Measurements from ENCODE around the gene KCTD14.
"Not testable (repeated sequence)": the region's sequence is repeated elsewhere in the genome, so short reads cannot be mapped to it uniquely, and the experiment has no call there.

Gene KCTD14

DNA sequence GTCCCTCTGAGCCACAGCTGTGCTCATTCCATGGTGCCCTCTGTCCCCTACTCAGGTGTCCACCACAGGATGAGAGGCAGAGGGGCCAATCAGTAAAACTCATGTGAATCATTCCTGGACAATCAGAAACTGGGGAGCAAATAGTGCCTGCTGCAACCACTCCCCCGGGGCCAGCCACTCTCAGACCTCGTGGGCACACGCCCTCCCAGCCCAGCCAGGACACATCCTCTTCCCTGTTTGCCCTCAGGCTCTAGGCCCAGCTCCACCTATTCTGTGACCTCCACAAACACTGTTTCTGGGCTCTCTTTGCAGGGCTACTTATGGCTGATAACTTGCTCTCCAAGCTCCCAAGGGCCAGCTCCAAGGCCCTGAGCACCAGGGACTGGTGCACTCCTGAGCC is 14.0 kb upstream of the KCTD14 start:
- H3K27me3 ChIP-seq (ENCODE audit: control insufficient read depth, insufficient read depth, low read length), result no peaks in the 10 kb centered on the region
- no peaks in the 10 kb centered on the region for H3K9me3 ChIP-seq (ENCODE audit: control insufficient read depth, insufficient read depth, low read depth, low read length)
- H3K27ac ChIP-seq (ENCODE audit: low read depth, low read length), result no peak overlapping the region
- no peak overlapping the region for H3K9ac ChIP-seq (ENCODE audit: low read length)
- no peaks in the 10 kb centered on the region for H3K36me3 ChIP-seq (ENCODE audit: control insufficient read depth, insufficient read depth, low read length)
- no peak overlapping the region for H3K4me3 ChIP-seq (ENCODE audit: low read depth, low read length)
- peaks cover 10% of the 10 kb centered on the region; the same call in 1 of the 2 replicates for H3K4me1 ChIP-seq (ENCODE audit: control insufficient read depth, insufficient read depth, low read length)

DNA sequence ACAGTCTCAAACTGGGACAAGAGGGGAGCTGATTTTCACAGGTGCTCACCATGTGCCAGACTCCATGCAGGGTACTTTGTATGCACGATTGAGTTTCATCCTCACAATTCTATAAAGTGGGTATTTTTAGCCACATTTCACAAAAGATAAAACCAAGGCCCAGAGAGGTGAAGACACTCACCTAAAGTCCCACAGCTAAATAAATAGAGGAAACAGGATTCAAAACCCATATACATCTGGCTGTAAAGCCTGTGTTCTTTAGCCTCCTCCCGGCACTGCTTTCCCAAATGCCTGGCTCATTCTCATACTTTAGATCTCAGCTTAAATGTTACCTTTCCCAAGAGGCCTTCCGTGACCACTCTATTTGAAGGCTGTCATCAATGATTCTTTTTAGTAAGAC is 13.2 kb upstream of the KCTD14 start:
- peaks cover 10% of the 10 kb centered on the region; the same call in 1 of the 2 replicates for H3K4me1 ChIP-seq (ENCODE audit: control insufficient read depth, insufficient read depth, low read length)
- no peak overlapping the region for H3K4me3 ChIP-seq (ENCODE audit: low read depth, low read length)
- no peaks in the 10 kb centered on the region for H3K9me3 ChIP-seq (ENCODE audit: control insufficient read depth, insufficient read depth, low read depth, low read length)
- H3K27me3 ChIP-seq (ENCODE audit: control insufficient read depth, insufficient read depth, low read length), result no peaks in the 10 kb centered on the region
- no peak overlapping the region for H3K27ac ChIP-seq (ENCODE audit: low read depth, low read length)
- H3K9ac ChIP-seq (ENCODE audit: low read length), result no peak overlapping the region
- no peaks in the 10 kb centered on the region for H3K36me3 ChIP-seq (ENCODE audit: control insufficient read depth, insufficient read depth, low read length)

DNA sequence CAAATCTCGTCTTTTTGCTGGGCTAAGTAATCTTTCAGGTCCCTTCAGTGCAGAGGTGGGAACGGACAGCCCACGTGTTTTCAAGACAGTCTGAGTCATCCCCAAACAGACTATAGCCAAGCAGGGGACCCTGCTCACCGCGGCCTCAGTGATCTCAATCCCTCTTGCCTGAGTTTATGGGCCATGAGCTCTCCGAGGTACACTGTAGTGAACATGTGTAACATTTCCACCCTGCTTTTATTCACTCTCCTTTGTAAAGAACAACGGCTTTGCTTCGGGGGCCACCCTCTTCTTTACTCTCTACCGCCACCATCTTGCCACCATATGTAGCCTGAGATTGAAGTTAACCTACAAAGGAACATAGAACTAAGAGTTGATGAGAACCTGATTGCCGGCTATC is 11.5 kb upstream of the KCTD14 start:
- H3K9me3 ChIP-seq (ENCODE audit: control insufficient read depth, insufficient read depth, low read depth, low read length), result no peaks in the 10 kb centered on the region
- H3K4me1 ChIP-seq (ENCODE audit: control insufficient read depth, insufficient read depth, low read length), result peaks cover 4% of the 10 kb centered on the region; the same call in 1 of the 2 replicates
- no peaks in the 10 kb centered on the region for H3K36me3 ChIP-seq (ENCODE audit: control insufficient read depth, insufficient read depth, low read length)
- no peaks in the 10 kb centered on the region for H3K27me3 ChIP-seq (ENCODE audit: control insufficient read depth, insufficient read depth, low read length)
- no peak overlapping the region for H3K9ac ChIP-seq (ENCODE audit: low read length)
- no peak overlapping the region for H3K27ac ChIP-seq (ENCODE audit: low read depth, low read length)
- no peak overlapping the region for H3K4me3 ChIP-seq (ENCODE audit: low read depth, low read length)

DNA sequence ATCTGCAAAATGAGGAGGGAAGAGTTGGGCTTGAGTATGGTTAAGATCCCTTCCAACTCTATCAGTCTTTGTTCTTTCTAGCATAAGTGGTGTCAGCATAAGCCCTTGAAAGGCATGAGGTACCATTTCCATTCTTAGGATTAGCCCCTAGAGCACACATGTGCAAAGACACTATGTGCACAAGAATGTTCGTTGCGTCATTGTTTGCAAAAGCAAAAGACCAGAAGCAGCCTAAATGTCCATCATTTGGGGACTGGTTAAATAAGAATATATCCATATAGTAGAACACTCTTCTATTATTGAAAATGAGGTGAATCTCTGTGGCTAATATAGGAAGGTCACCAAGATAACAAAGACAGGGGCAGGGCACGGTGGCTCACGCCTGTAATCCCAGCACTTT is 10.0 kb upstream of the KCTD14 start:
- Histone ChIP-seq H3K9me3 (ENCODE audit: control insufficient read depth, insufficient read depth, low read depth, low read length) (no peaks in the 10 kb centered on the region), H3K27me3 (ENCODE audit: control insufficient read depth, insufficient read depth, low read length) (no peaks in the 10 kb centered on the region), H3K36me3 (ENCODE audit: control insufficient read depth, insufficient read depth, low read length) (no peaks in the 10 kb centered on the region), H3K9ac (ENCODE audit: low read length) (no peak overlapping the region), H3K27ac (ENCODE audit: low read depth, low read length) (no peak overlapping the region), H3K4me1 (ENCODE audit: control insufficient read depth, insufficient read depth, low read length) (peaks cover 4% of the 10 kb centered on the region; the same call in 1 of the 2 replicates), H3K4me3 (ENCODE audit: low read depth, low read length) (no peak overlapping the region)

DNA sequence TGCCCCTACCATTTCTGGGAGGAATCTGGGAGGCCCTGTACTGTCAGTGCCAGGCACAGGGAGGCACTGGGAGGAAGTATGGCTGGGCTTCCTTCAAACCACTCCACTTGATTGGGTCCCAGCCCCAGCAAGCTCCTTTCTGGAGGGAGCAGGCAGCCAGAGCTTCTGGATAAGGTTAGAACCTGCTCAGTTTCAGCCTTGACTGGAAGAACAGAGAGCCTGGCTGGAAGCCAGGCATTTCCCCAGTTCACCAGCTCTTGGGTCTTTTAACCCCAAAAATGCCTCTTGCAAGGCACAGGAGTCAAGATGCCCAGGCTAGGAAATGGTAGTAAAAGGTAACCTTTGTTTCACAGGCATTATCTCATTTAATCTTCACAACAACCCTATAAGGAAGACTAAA is 9.0 kb upstream of the KCTD14 start:
- no peaks in the 10 kb centered on the region for H3K36me3 ChIP-seq (ENCODE audit: control insufficient read depth, insufficient read depth, low read length)
- no peaks in the 10 kb centered on the region for H3K27me3 ChIP-seq (ENCODE audit: control insufficient read depth, insufficient read depth, low read length)
- peaks cover 4% of the 10 kb centered on the region; the same call in 1 of the 2 replicates for H3K4me1 ChIP-seq (ENCODE audit: control insufficient read depth, insufficient read depth, low read length)
- no peak overlapping the region for H3K4me3 ChIP-seq (ENCODE audit: low read depth, low read length)
- no peak overlapping the region for H3K9ac ChIP-seq (ENCODE audit: low read length)
- H3K9me3 ChIP-seq (ENCODE audit: control insufficient read depth, insufficient read depth, low read depth, low read length), result peaks cover 3% of the 10 kb centered on the region; the same call in 1 of the 2 replicates
- H3K27ac ChIP-seq (ENCODE audit: low read depth, low read length), result no peak overlapping the region

DNA sequence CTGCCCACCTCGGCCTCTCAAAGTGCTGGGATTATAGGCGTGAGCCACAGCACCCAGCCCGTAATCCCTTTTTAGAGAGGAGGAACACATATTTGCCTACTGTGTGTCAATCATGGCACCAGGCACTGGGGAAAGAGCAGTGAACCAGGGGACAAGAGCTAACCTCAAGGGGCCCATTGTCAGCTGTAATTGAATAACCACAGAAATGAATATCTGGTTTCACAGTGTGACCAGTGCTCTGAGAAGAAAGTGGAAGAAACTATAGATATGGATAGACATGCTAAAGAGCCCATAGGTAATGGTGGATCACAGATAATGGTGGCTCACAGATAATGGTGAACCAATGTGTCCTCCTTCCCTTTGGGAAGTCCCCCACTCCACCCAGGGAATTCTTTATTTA is 8.6 kb upstream of the KCTD14 start:
- H3K27ac ChIP-seq (ENCODE audit: low read depth, low read length), result no peak overlapping the region
- peaks cover 4% of the 10 kb centered on the region; the same call in 1 of the 2 replicates for H3K4me1 ChIP-seq (ENCODE audit: control insufficient read depth, insufficient read depth, low read length)

DNA sequence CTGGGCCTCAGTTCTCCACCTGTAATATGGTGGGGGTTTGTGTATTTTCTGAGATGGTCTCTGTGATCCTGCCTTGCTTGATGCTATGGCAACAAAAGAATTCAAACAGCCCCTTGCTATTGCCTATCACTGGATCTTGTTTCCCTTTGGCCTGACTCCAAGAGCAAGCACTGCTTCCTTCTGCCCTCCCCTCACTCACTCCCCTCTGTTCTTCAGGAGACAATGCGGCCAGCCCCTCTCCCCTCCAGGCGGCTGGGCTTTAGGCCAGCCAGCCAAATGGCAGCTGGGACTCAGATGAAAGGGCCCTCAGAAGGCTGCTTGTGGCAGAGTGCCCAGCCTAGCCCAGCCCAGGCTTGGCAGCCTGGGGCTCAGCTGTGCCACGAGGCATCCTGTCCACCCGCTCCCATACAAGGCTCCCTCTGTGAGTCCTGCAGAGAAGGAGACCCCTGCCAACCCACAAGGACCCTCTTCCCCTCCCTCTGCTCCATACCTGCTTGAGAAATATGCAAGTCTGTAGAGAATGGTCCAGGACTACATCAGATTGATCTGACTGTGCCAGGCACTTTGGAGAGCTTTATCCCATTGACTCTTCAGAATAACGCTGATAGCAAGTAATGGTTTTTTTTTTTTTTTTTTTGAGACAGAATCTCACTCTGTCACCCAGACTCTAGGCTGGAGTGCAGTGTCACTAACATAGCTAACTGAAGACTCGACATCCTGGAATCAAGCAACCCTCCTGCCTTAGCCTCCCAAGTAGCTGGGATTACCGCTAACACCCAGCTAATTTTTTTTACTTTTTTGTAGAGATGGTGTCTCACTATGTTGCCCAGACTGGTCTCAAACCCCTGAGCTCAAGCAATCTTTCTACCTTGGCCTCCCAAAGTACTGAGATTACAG is 7.6 kb upstream of the KCTD14 start:
- no peak overlapping the region for H3K27ac ChIP-seq (ENCODE audit: low read depth, low read length)
- no peak overlapping the region for H3K9ac ChIP-seq (ENCODE audit: low read length)
- peaks cover 3% of the 10 kb centered on the region; the same call in 1 of the 2 replicates for H3K9me3 ChIP-seq (ENCODE audit: control insufficient read depth, insufficient read depth, low read depth, low read length)
- H3K4me1 ChIP-seq (ENCODE audit: control insufficient read depth, insufficient read depth, low read length), result peaks cover 4% of the 10 kb centered on the region; the same call in 1 of the 2 replicates
- no peaks in the 10 kb centered on the region for H3K36me3 ChIP-seq (ENCODE audit: control insufficient read depth, insufficient read depth, low read length)
- no peak overlapping the region for H3K4me3 ChIP-seq (ENCODE audit: low read depth, low read length)
- H3K27me3 ChIP-seq (ENCODE audit: control insufficient read depth, insufficient read depth, low read length), result no peaks in the 10 kb centered on the region

More for the DNA sequence above, 8.6 kb upstream of the KCTD14 start:
- Histone ChIP-seq H3K9ac (ENCODE audit: low read length) (no peak overlapping the region), H3K27me3 (ENCODE audit: control insufficient read depth, insufficient read depth, low read length) (no peaks in the 10 kb centered on the region), H3K9me3 (ENCODE audit: control insufficient read depth, insufficient read depth, low read depth, low read length) (peaks cover 3% of the 10 kb centered on the region; the same call in 1 of the 2 replicates), H3K36me3 (ENCODE audit: control insufficient read depth, insufficient read depth, low read length) (no peaks in the 10 kb centered on the region), H3K4me3 (ENCODE audit: low read depth, low read length) (no peak overlapping the region)

DNA sequence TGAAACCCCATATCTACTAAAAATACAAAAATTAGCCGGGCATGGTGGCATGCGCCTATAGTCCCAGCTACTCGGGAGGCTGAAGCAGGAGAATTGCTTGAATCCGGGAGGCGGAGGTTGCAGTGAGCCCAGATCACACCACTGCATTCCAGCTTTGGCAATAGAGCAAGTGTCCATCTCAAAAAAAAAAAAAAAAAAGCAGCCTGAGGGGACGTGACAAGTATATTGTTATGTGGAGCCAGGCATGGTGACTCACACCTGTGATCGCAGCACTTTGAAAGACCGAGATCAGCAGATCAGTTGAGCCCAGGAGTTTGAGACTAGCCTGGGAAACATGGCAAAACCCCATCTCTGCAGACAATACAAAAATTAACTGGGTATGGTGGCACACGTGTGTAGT is 5.3 kb upstream of the KCTD14 start:
- H3K4me3 ChIP-seq (ENCODE audit: low read depth, low read length); H3K36me3 ChIP-seq (ENCODE audit: control insufficient read depth, insufficient read depth, low read length); H3K4me1 ChIP-seq (ENCODE audit: control insufficient read depth, insufficient read depth, low read length); H3K9ac ChIP-seq (ENCODE audit: low read length); H3K27me3 ChIP-seq (ENCODE audit: control insufficient read depth, insufficient read depth, low read length); H3K27ac ChIP-seq (ENCODE audit: low read depth, low read length); H3K9me3 ChIP-seq (ENCODE audit: control insufficient read depth, insufficient read depth, low read depth, low read length): not testable (repeated sequence)

DNA sequence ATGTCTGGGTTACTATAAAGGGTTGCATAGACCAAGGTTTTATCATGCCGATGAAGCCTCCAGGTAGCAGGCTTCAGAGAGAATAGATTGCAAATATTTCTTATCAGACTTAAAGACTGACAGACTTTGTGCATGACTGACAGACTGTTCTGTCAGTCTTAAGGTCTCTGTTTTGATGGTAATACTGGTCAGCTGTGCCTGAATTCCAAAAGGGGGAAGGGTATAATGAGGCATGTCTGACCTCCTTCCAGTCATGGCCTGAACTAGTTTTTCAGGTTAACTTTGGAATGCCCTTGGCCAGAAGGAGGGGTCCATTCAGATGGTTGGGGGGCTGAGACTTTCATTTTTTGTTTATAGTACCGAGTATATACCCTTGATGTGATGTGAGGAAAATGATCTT is 4.7 kb upstream of the KCTD14 start:
- H3K36me3 ChIP-seq (ENCODE audit: control insufficient read depth, insufficient read depth, low read length), result no peaks in the 10 kb centered on the region
- H3K9me3 ChIP-seq (ENCODE audit: control insufficient read depth, insufficient read depth, low read depth, low read length), result peaks cover 3% of the 10 kb centered on the region; the same call in 1 of the 2 replicates
- no peak overlapping the region for H3K27ac ChIP-seq (ENCODE audit: low read depth, low read length)
- H3K27me3 ChIP-seq (ENCODE audit: control insufficient read depth, insufficient read depth, low read length), result no peaks in the 10 kb centered on the region
- peaks cover 6% of the 10 kb centered on the region; the same call in 1 of the 2 replicates for H3K4me1 ChIP-seq (ENCODE audit: control insufficient read depth, insufficient read depth, low read length)
- H3K4me3 ChIP-seq (ENCODE audit: low read depth, low read length), result no peak overlapping the region
- H3K9ac ChIP-seq (ENCODE audit: low read length), result no peak overlapping the region

DNA sequence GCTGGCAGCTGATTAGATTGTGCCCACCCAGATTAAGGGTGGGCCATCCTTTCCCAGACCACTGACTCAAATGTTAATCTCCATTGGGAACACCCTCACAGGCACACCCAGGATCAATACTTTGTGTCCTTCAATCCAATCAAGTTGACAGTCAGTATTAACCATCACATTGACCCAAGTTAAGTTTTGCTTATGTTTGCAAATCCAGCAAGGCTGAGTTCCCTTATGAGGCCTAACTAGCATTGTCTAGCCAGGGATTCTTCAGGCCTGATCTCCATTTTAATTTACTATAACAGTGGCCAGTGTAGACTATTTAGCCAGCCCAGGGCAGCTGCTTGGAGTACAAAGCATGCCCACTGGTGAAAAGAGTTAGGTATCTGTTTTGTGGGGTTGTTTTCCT is 2.3 kb upstream of the KCTD14 start:
- Histone ChIP-seq H3K27ac (ENCODE audit: low read depth, low read length) (no peak overlapping the region), H3K36me3 (ENCODE audit: control insufficient read depth, insufficient read depth, low read length) (no peaks in the 10 kb centered on the region), H3K9me3 (ENCODE audit: control insufficient read depth, insufficient read depth, low read depth, low read length) (peaks cover 3% of the 10 kb centered on the region; the same call in 1 of the 2 replicates), H3K27me3 (ENCODE audit: control insufficient read depth, insufficient read depth, low read length) (no peaks in the 10 kb centered on the region), H3K9ac (ENCODE audit: low read length) (no peak overlapping the region), H3K4me3 (ENCODE audit: low read depth, low read length) (no peak overlapping the region), H3K4me1 (ENCODE audit: control insufficient read depth, insufficient read depth, low read length) (peaks cover 20% of the 10 kb centered on the region)

DNA sequence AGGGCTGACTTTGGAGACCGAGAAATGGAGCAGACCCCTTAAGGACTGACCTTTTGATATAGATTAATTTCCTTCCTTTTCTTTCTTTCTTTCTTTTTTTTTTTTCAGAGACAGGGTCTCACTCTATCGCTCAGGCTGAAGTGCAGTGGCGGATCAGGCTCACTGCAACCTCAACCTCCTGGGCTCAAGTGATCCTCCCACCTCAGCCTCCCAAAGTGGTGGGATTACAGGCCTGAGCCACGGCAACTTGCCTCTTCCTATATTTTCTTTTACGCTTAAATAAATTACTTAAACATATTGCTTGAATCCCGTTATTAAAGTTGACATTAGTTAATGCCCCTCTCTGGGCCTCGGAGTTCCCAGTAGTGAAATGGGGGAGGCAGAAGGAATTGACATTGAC is 350 bp upstream of the KCTD14 start:
- Histone ChIP-seq H3K27me3 (ENCODE audit: control insufficient read depth, insufficient read depth, low read length) (no peaks in the 10 kb centered on the region), H3K36me3 (ENCODE audit: control insufficient read depth, insufficient read depth, low read length) (no peaks in the 10 kb centered on the region), H3K9ac (ENCODE audit: low read length) (peak overlapping the region; percentile 76), H3K27ac (ENCODE audit: low read depth, low read length) (no peak overlapping the region), H3K4me3 (ENCODE audit: low read depth, low read length) (peak overlapping the region; percentile 68), H3K9me3 (ENCODE audit: control insufficient read depth, insufficient read depth, low read depth, low read length) (peaks cover 3% of the 10 kb centered on the region; the same call in 1 of the 2 replicates), H3K4me1 (ENCODE audit: control insufficient read depth, insufficient read depth, low read length) (peaks cover 21% of the 10 kb centered on the region)

All from HUES6 (cell line).